ENCODE results near the gene RASD2.

Gene RASD2

DNA sequence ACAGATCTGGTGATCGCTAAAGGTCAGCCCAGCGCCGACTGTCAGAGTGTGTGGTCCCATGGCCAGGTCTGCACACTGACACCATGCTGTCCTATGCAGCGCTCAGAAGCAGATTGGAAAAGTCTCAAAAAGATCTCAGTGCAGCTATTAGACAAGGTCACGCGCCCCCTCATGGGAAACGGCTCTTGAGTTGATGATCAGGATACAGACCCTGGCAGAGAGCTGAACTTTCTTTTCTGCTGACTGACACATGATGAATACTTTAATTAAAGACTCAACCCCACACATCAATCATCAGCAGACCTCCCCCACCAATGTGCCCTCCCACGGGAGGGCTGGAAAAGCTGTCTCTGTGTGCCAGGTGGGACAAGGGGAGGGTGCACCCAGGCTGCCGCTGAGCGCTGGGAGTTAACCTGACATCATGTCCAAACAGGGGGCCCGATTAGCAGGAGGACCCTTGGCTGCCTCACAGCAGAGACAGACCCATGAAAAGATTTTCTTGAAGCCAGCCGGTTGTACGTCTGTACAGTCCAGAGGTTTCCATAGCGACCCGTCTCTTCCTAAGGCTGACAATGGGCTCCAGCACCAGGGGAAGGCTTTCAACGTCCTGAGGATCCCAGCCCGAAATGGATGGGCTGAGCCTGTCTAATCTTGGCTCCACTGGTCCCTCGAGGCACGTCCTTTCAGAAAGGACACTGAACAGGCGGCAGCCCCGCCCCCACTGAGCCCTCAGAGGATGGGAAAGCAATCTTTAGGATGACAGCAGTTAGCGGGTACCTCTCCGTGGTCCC, 26.9 kb downstream of the RASD2 start:
- TF ChIP-seq, protein P1, sequence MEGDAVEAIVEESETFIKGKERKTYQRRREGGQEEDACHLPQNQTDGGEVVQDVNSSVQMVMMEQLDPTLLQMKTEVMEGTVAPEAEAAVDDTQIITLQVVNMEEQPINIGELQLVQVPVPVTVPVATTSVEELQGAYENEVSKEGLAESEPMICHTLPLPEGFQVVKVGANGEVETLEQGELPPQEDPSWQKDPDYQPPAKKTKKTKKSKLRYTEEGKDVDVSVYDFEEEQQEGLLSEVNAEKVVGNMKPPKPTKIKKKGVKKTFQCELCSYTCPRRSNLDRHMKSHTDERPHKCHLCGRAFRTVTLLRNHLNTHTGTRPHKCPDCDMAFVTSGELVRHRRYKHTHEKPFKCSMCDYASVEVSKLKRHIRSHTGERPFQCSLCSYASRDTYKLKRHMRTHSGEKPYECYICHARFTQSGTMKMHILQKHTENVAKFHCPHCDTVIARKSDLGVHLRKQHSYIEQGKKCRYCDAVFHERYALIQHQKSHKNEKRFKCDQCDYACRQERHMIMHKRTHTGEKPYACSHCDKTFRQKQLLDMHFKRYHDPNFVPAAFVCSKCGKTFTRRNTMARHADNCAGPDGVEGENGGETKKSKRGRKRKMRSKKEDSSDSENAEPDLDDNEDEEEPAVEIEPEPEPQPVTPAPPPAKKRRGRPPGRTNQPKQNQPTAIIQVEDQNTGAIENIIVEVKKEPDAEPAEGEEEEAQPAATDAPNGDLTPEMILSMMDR (conservative IDR thresholded peaks at IDR 0.05): no peak
- H3K27ac ChIP-seq: no peak overlapping the region

DNA sequence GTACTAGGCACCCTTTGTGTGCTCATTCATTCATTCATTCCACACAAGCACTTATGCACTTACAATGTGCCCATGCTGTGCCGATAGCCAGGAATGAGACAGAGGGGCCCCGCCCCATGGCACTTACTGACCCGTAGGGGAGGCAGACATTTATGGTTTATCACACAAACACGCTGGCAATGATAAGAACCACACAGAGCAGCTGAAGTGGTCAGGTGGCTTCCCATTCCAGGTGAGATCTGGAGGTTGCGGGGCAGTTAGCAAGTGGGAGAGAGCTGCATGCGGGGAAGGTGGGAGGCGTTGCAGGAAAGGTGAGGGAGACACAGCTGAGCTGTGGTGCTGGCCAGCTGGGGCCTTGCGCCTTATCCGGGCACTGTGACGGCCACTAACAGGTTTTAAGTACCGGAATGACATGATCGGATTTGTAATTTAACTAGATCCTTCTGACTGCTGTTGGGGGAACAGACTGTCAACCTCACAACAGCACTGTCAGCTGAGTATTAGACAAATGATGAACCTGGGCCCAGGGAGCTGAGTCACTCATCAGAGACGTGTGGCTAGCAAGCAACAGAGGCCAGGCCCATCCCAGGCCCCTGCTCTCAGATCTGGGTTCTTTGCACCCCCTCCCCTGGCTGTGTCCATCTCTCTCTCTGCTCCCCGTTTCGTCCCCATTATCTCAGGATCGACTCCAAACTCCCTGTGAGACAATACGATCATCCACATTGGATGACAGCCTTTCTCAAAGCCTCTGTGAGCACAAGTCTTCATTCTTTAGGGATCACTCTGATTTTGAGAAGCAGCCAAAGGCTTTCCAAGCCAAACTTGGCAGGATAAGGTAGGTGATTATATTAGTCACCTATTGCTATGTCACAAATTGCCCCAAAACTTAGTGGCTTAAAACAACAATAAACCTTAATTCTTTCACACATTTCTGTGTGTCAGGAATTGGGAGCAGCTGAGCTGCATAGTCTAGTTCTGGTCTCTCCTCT, 28.4 kb downstream of the RASD2 start:
- TF ChIP-seq, protein P1 (conservative IDR thresholded peaks at IDR 0.05): no peak
- H3K27ac ChIP-seq: no peak overlapping the region

DNA sequence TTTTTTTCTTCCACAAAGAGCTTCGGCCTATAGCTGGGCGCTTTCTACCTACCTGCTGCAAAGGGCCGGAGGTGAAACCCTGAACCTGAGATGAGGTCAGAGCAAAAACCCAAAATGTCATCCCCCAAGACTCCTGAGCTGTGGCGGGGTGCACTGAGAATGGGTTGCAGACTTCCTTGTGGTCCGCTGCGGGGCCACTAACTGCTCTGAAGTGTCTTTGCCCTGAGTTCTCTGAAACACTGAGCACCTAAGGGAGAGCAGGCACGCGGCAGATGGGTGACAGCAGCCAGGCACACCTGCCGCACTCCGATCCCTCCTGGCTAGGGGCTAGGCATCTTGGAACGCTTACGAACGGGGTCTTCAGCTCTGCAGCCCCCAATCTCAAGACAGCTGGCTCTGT, 29.3 kb downstream of the RASD2 start:
- no peak overlapping the region for H3K27ac ChIP-seq
- TF ChIP-seq, protein P1 (conservative IDR thresholded peaks at IDR 0.05): no peak

DNA sequence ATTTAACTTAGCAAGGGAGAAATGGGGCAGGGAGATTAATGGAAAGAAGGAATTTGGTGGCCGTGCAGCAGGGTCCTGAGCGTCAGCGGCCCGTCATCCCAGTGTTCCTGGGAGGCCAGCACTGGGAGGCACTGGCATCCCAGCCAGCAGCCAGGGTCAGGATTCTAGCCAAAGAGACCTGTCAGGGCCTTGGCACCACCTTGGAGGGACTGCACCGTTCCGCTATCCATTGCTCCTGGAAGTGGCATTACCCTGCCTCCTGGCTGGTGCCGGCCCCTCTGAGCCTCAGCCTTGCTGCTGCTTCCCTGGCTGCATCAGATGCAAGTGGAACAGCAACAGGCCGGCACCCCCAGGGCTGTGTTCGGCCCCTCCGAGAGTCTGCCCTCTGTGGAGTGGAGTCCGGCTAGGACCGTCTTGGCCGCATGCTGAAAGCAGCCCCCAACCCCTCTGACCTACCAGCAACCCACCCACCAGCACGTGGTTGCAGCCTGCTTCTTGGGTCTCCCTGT, 30.1 kb downstream of the RASD2 start:
- TF ChIP-seq, protein P1 (conservative IDR thresholded peaks at IDR 0.05): no peak
- no peak overlapping the region for H3K27ac ChIP-seq

DNA sequence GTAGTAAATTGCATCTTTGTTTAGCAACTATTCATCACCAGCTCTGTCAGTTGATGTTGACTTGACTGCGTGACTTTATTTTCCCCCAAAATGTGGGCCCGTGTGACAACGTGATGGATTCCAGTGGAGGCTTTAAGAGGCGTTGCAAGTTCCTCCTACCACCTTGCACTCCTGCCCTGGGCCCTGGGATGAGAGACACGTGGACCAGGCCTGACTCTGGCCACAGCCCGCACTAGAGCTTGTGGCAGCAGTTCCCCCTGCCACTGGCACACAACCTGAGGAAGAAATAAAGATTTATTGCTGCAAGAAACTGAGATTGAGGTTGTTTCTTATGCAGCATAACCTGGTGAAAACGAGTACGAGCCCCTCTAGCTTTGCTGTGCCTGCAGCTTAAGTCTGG, 31.9 kb downstream of the RASD2 start:
- TF ChIP-seq, protein P1 (conservative IDR thresholded peaks at IDR 0.05): no peak
- H3K27ac ChIP-seq: no peak overlapping the region

DNA sequence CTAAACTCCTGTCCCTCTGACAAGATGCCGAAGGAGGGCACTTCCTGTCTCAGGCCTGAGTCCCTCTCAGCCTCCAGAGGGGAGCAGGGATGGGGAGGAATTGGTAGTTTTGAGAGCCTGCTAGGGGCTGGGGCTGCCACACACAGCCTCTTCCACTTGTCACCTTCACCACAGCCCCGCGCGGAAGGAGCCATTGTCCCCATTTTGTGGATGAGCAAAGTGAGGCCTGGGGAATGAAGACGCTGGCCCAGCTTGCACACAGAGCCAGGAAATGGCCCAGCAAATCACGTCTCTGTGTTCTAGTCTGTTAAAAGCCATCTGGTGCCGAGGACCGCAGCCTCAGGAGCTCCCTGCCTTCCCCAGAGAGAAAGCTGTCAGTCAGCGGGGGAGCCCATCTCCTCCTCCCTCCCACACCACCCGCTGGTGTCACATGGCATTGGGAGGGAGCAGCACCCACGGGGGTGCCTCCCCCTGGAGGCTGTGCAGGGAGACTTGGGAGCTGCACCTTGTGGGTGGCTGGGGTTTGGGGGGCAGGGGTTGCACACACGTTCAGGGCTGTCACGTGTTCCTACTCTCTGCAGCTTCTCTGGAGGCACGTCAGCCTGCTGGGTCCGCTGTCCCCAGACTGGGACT, 34.6 kb downstream of the RASD2 start:
- no peak overlapping the region for H3K27ac ChIP-seq
- TF ChIP-seq, protein P1 (conservative IDR thresholded peaks at IDR 0.05): no peak

Measured in VCaP (cell line).